ENCODE results near the gene CD74. TPM values are rescaled to one million over a fixed set of nuclear protein-coding genes. Genes with fewer than 3 reads are reported as not detected.

The CD74 gene
- total RNA-seq, 1 experiment from 2014 or later: 12.7 TPM

GRCh38 chr5:150353032-150353675 lies 59.6 kb downstream of the CD74 start:
- Histone ChIP-seq H3K36me3 (ENCODE audit: control insufficient read depth, insufficient read depth, low read length) (no peaks in the 10 kb centered on the region; the same call in 1 of the 2 replicates), H3K4me3 (ENCODE audit: low read depth in 2 of 2, low read length in 2 of 2) (no peak overlapping the region), H3K27ac (ENCODE audit: low read length) (no peak overlapping the region), H3K9me3 (ENCODE audit: control insufficient read depth, insufficient read depth, low read depth, low read length) (no peaks in the 10 kb centered on the region), H3K4me1 (ENCODE audit: control insufficient read depth, insufficient read depth, low read length) (peaks cover 13% of the 10 kb centered on the region), H3K27me3 (ENCODE audit: control insufficient read depth, insufficient read depth, low read length) (no peaks in the 10 kb centered on the region)
- DNase-seq (ENCODE audit: low read depth, low spot score): no peak
- intact Hi-C loops (cut with micrococcal nuclease; ENCODE audit: unreplicated experiment): no loop called here
- ATAC-seq: no peak
- POLR2A ChIA-PET: no interaction called here
- in situ Hi-C loops (cut with HindIII; ENCODE audit: low pct_unique_long_range_greater_than_20kb, low sequenced_read_pairs): no loop called here
- CTCF ChIA-PET: no interaction called here
- TF ChIP-seq SIN3A (IDR thresholded peaks at IDR 0.05; ENCODE audit: borderline replicate concordance, insufficient read depth, low read depth, low read length) (no peak), CTCF (IDR thresholded peaks at IDR 0.05) (no peak), POLR2AphosphoS5 (IDR thresholded peaks at IDR 0.05; ENCODE audit: low read depth, low read length) (no peak), TCF7L2 (IDR thresholded peaks at IDR 0.05; ENCODE audit: low read depth, low read length) (no peak), REST (IDR thresholded peaks at IDR 0.05; ENCODE audit: insufficient read depth in 1 of 2, low read depth in 2 of 2, low read length in 1 of 2) (no peak)
- no TSS peak for BruUV-seq (replicated peaks)

- H3K4me3 ChIP-seq (ENCODE audit: low read depth in 2 of 2, low read length in 2 of 2): no peak overlapping the region
- no peak for DNase-seq (ENCODE audit: low read depth, low spot score)
- TF ChIP-seq POLR2AphosphoS5 (IDR thresholded peaks at IDR 0.05; ENCODE audit: low read depth, low read length) (no peak), SIN3A (IDR thresholded peaks at IDR 0.05; ENCODE audit: borderline replicate concordance, insufficient read depth, low read depth, low read length) (no peak), CTCF (IDR thresholded peaks at IDR 0.05) (no peak), REST (IDR thresholded peaks at IDR 0.05; ENCODE audit: insufficient read depth in 1 of 2, low read depth in 2 of 2, low read length in 1 of 2) (no peak), TCF7L2 (IDR thresholded peaks at IDR 0.05; ENCODE audit: low read depth, low read length) (no peak)
- intact Hi-C loops (cut with micrococcal nuclease; ENCODE audit: unreplicated experiment): no loop called here
- H3K27ac ChIP-seq (ENCODE audit: low read length): no peak overlapping the region
- CTCF ChIA-PET: interaction anchor here (0.6 kb wide), 1 partner anchor 45 kb away, joined by 3 read pairs; no protein-coding TSS in a partner anchor
- H3K4me1 ChIP-seq (ENCODE audit: control insufficient read depth, insufficient read depth, low read length): peaks cover 14% of the 10 kb centered on the region
- POLR2A ChIA-PET: interaction anchor here (0.6 kb wide), 1 partner anchor 216 kb away, joined by 3 read pairs; no protein-coding TSS in a partner anchor
- no peaks in the 10 kb centered on the region for H3K27me3 ChIP-seq (ENCODE audit: control insufficient read depth, insufficient read depth, low read length)
- BruUV-seq (replicated peaks): no TSS peak
- H3K9me3 ChIP-seq (ENCODE audit: control insufficient read depth, insufficient read depth, low read depth, low read length): no peaks in the 10 kb centered on the region
- ATAC-seq: no peak
- no peaks in the 10 kb centered on the region for H3K36me3 ChIP-seq (ENCODE audit: control insufficient read depth, insufficient read depth, low read length)
- in situ Hi-C loops (cut with HindIII; ENCODE audit: low pct_unique_long_range_greater_than_20kb, low sequenced_read_pairs): no loop called here
Measured at GRCh38 chr5:150352244-150353031, 60.3 kb downstream of the CD74 start.
